Stomach smooth muscle (tissue), 2 donors: Measurements from ENCODE around the gene PSMB1.
"Not testable (repeated sequence)": the region's sequence is repeated elsewhere in the genome, so short reads cannot be mapped to it uniquely, and the experiment has no call there.

ENCODE experiments used
- H3K27ac ChIP-seq: one replicate; pipeline ENCODE4 v1.7.0; 2013; ENCODE audit warnings: mild to moderate bottlenecking, low read length, inconsistent platforms
- H3K27me3 ChIP-seq, 2 donors: one replicate each; pipeline ENCODE4 v1.7.0; 2013; ENCODE audit warnings: low read length in 2 of 2; ENCODE audit not compliant: insufficient read depth in 2 of 2, control insufficient read depth in 1 of 2
- H3K36me3 ChIP-seq, 2 donors: one replicate each; pipeline ENCODE4 v1.7.0; 2013; ENCODE audit warnings: low read length in 2 of 2; ENCODE audit not compliant: control insufficient read depth in 2 of 2, insufficient read depth in 2 of 2
- H3K4me1 ChIP-seq: one replicate; pipeline ENCODE4 v1.7.0; 2013; ENCODE audit warnings: low read length; ENCODE audit not compliant: control insufficient read depth, insufficient read depth
- H3K4me3 ChIP-seq, 2 donors: one replicate each; pipeline ENCODE4 v1.7.0; 2013; ENCODE audit warnings: low read length in 2 of 2
- H3K9ac ChIP-seq, 2 donors: one replicate each; pipeline ENCODE4 v1.7.0; 2013; ENCODE audit warnings: low read length in 2 of 2, mild to moderate bottlenecking in 1 of 2
- H3K9me3 ChIP-seq, 2 donors: one replicate each; pipeline ENCODE4 v1.7.0; 2013; ENCODE audit warnings: low read length in 2 of 2; ENCODE audit not compliant: control insufficient read depth in 2 of 2
- donor health status: healthy.
- donor health status: Pancreatic carcinoma.

PSMB1 gene

DNA sequence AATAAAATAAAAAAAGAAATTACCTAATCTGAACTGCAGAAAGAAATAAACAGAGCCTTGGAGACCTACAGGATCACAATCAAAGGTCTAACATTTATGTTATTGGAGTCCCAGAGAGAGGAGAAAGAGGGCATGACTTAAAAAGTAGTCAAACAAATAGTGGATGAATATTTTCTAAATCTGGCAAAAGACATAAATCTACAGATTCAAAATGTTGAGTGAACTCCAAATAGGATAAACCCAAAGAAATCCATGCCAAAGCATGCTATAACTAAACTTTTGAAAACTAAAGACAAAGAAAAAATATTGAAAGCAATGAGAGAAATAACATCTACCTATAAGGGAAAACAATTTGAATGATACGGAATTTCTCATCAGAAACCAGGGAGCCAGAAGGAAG is 38.2 kb downstream of the PSMB1 start:
- no peaks in the 10 kb centered on the region for H3K27me3 ChIP-seq
- no peaks in the 10 kb centered on the region for H3K4me1 ChIP-seq
- H3K36me3 ChIP-seq = no peaks in the 10 kb centered on the region
- H3K27ac ChIP-seq = no peak overlapping the region
- peaks cover 0 to 4% of the 10 kb centered on the region in 2 donors for H3K9me3 ChIP-seq
- H3K4me3 ChIP-seq = no peak overlapping the region
- H3K9ac ChIP-seq = no peak overlapping the region

DNA sequence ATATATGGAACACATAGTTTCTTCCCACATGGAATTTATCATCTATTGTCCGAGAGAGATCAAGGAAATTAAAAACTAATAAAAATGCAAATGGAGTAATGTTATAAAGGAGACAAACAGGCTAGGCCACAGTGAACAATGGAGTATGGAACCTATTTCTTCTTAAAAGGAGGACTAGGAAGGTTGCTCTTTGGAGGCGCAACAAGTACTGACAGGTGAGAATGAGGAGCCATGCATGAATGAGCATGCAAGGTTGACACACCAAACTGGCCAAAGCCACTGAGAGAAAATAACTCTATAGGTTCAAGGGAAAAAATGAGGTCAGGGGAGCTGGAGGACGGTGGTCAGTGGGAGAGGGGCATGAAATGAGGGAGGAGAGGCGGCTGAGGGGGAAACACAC is 40.9 kb downstream of the PSMB1 start:
- H3K4me3 ChIP-seq = no peak overlapping the region
- no peaks in the 10 kb centered on the region for H3K27me3 ChIP-seq
- no peak overlapping the region for H3K27ac ChIP-seq
- no peaks in the 10 kb centered on the region for H3K4me1 ChIP-seq
- H3K9me3 ChIP-seq = peaks cover 0 to 4% of the 10 kb centered on the region in 2 donors
- no peak overlapping the region for H3K9ac ChIP-seq
- no peaks in the 10 kb centered on the region for H3K36me3 ChIP-seq

DNA sequence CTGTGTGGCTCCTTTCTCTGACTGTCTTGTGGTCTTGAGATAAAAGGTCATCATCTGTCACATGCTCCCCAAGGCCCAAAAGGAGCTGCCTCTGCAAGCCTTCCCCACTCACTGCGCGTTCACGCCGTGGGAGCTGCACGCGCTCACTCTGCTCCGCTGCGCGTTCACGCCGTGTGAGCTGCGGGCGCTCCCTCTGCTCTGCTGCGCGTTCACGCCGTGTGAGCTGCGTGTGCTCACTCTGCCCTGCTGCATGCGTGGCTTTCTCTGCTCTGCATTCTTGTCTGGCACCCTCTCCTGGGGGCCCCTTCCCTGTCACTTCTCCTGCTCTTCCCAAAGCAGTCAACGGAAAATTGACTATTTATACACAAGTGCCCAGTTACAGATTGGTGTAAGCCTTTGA is 42.5 kb downstream of the PSMB1 start:
- Histone ChIP-seq H3K9ac (no peak overlapping the region), H3K4me1 (no peaks in the 10 kb centered on the region), H3K27me3 (peaks cover 0 to 2% of the 10 kb centered on the region in 2 donors), H3K27ac (no peak overlapping the region), H3K36me3 (no peaks in the 10 kb centered on the region), H3K4me3 (no peak overlapping the region), H3K9me3 (no peaks in the 10 kb centered on the region)

DNA sequence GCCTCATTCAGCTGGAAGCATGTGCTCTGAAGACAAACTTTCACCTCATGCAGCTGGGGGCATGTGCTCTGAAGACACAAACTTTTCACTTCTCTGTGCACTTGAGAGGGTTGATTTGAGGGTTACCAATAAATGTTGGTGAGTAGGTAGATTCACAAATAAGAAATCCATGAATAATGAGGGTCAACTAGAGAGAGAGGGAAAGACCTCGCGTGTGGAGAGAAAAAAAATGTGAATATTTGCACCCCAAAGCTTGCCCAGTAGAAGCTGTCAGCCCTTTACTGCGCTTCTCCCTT is 43.4 kb downstream of the PSMB1 start:
- H3K4me3 ChIP-seq = no peak overlapping the region
- H3K9me3 ChIP-seq = no peaks in the 10 kb centered on the region
- H3K27ac ChIP-seq = no peak overlapping the region
- no peaks in the 10 kb centered on the region for H3K36me3 ChIP-seq
- H3K27me3 ChIP-seq = peaks cover 0 to 2% of the 10 kb centered on the region in 2 donors
- H3K9ac ChIP-seq = no peak overlapping the region
- no peaks in the 10 kb centered on the region for H3K4me1 ChIP-seq

DNA sequence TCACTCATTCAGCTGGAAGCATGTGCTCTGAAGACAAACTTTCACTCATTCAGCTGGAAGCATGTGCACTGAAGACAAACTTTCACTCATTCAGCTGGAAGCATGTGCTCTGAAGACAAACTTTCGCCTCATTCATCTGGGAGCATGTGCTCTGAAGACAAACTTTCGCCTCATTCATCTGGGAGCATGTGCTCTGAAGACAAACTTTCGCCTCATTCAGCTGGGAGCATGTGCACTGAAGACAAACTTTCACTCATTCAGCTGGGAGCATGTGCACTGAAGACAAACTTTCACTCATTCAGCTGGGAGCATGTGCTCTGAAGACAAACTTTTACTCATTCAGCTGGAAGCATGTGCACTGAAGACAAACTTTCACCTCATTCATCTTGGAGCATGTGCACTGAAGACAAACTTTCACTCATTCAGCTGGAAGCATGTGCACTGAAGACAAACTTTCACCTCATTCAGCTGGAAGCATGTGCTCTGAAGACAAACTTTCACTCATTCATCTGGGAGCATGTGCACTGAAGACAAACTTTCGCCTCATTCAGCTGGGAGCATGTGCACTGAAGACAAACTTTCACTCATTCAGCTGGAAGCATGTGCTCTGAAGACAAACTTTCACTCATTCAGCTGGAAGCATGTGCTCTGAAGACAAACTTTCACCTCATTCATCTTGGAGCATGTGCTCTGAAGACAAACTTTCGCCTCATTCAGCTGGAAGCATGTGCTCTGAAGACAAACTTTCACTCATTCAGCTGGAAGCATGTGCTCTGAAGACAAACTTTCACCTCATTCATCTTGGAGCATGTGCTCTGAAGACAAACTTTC is 44.0 kb downstream of the PSMB1 start:
- not testable (repeated sequence) for H3K9ac ChIP-seq, H3K36me3 ChIP-seq, H3K4me1 ChIP-seq, H3K27me3 ChIP-seq, H3K9me3 ChIP-seq, H3K4me3 ChIP-seq, H3K27ac ChIP-seq

DNA sequence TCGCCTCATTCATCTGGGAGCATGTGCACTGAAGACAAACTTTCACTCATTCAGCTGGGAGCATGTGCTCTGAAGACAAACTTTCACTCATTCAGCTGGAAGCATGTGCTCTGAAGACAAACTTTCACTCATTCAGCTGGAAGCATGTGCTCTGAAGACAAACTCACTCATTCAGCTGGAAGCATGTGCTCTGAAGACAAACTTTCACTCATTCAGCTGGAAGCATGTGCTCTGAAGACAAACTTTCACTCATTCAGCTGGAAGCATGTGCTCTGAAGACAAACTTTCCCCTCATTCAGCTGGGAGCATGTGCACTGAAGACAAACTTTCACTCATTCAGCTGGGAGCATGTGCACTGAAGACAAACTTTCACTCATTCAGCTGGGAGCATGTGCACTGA is 44.8 kb downstream of the PSMB1 start:
- H3K9ac ChIP-seq, H3K27ac ChIP-seq, H3K9me3 ChIP-seq, H3K27me3 ChIP-seq, H3K36me3 ChIP-seq, H3K4me1 ChIP-seq, H3K4me3 ChIP-seq: not testable (repeated sequence)

DNA sequence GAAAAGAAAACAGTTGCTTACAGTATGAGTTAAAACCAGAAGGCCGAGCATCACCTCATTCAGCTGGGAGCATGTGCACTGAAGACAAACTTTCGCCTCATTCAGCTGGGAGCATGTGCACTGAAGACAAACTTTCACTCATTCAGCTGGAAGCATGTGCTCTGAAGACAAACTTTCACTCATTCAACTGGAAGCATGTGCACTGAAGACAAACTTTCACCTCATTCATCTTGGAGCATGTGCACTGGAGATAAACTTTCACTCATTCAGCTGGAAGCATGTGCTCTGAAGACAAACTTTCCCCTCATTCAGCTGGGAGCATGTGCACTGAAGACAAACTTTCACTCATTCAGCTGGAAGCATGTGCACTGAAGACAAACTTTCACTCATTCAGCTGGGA is 45.4 kb downstream of the PSMB1 start:
- H3K27me3 ChIP-seq, H3K9ac ChIP-seq, H3K36me3 ChIP-seq, H3K27ac ChIP-seq, H3K4me3 ChIP-seq, H3K4me1 ChIP-seq, H3K9me3 ChIP-seq: not testable (repeated sequence)

DNA sequence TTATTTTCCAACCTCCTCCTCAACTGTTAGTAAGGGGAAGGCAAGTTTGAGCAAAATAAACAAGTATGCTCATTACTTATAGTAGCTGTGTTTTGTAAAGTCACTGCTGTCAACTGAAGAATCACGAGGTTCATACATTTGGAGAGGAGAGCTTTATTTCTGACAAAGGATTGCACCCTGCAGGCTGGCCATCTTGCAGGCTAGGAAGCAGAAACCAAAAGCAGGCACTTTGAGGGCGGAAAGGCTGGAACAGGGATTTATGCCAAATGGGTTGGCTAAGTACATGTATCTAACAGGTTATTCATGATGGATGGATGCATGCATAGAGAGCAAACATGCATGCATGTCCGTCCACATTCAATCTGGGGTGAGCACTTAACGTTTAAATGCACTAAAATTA is 46.7 kb downstream of the PSMB1 start:
- H3K27me3 ChIP-seq = peaks cover 0 to 2% of the 10 kb centered on the region in 2 donors

DNA sequence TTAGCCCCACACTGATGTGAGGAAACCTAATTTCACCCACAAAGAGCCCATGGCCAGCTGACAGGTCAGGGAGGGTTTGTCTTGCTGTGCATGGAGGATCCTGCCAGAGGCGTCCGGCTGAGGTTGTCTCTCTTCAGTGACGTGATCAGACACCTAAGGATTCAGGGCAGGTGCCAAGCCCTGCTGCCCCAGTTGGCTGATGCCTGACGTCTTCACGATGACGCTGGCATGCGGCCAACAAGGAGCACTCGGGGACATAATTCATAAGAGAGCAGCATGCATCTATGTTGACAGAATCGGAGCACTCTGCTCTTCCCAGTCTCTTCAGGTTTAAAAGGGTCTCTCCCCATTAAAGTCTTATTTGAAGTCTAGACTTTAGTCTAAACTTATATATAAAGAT is 47.8 kb downstream of the PSMB1 start:
- H3K36me3 ChIP-seq = no peaks in the 10 kb centered on the region
- H3K27me3 ChIP-seq = peaks cover 0 to 6% of the 10 kb centered on the region in 2 donors
- H3K4me1 ChIP-seq = no peaks in the 10 kb centered on the region
- H3K27ac ChIP-seq = no peak overlapping the region
- no peak overlapping the region for H3K4me3 ChIP-seq
- peaks cover 8 to 14% of the 10 kb centered on the region in 2 donors for H3K9me3 ChIP-seq
- H3K9ac ChIP-seq = no peak overlapping the region

More for the DNA sequence above, 46.7 kb downstream of the PSMB1 start:
- Histone ChIP-seq H3K4me1 (no peaks in the 10 kb centered on the region), H3K9ac (no peak overlapping the region), H3K4me3 (no peak overlapping the region), H3K27ac (no peak overlapping the region), H3K36me3 (no peaks in the 10 kb centered on the region), H3K9me3 (peaks cover 6 to 12% of the 10 kb centered on the region in 2 donors)

DNA sequence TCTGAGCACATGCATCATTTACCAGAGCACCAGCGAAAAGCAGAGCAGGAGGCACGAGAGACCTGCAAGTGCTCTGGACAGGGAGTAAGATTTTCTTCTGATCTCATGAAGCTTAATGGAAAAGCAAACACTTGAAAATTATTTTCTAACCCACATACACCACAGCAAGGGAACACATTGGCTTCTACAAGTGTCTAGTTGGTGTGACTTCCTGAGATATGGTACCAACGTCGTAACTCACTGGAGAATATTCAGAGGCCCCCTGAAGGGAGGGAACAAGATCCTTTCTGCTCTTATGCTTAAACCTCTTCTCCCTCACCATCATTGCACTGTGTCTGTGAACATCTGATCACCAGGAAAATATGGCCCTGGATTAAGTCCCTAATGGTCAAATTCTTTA is 48.6 kb downstream of the PSMB1 start:
- peaks cover 8 to 14% of the 10 kb centered on the region in 2 donors for H3K9me3 ChIP-seq
- no peaks in the 10 kb centered on the region for H3K4me1 ChIP-seq
- H3K4me3 ChIP-seq = no peak overlapping the region
- H3K36me3 ChIP-seq = no peaks in the 10 kb centered on the region
- no peak overlapping the region for H3K27ac ChIP-seq
- no peak overlapping the region for H3K9ac ChIP-seq
- H3K27me3 ChIP-seq = peaks cover 4 to 6% of the 10 kb centered on the region in 2 donors

DNA sequence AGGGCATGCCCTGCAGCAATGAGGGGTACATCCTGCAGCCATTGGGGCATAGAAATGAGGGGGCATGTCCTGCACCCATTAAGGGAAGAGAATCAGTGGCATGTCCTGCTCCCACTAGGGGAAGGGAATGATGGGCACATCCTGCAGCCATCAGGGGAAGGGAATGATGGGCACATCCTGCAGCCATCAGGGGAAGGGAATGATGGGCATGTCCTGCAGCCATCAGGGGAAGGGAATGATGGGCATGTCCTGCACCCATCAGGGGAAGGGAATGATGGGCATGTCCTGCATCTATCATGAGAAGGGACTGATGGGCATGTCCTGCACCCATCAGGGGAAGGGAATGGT is 49.7 kb downstream of the PSMB1 start:
- Histone ChIP-seq H3K4me1 (no peaks in the 10 kb centered on the region), H3K4me3 (no peak overlapping the region), H3K9me3 (peaks cover 8 to 14% of the 10 kb centered on the region in 2 donors), H3K27ac (no peak overlapping the region), H3K27me3 (peaks cover 4 to 6% of the 10 kb centered on the region in 2 donors), H3K36me3 (no peaks in the 10 kb centered on the region), H3K9ac (no peak overlapping the region)
